ENCODE data around the gene RIPK3.
A peak's percentile ranks its signal among the peaks of the same experiment; 100 is the strongest.

The RIPK3 gene

DNA sequence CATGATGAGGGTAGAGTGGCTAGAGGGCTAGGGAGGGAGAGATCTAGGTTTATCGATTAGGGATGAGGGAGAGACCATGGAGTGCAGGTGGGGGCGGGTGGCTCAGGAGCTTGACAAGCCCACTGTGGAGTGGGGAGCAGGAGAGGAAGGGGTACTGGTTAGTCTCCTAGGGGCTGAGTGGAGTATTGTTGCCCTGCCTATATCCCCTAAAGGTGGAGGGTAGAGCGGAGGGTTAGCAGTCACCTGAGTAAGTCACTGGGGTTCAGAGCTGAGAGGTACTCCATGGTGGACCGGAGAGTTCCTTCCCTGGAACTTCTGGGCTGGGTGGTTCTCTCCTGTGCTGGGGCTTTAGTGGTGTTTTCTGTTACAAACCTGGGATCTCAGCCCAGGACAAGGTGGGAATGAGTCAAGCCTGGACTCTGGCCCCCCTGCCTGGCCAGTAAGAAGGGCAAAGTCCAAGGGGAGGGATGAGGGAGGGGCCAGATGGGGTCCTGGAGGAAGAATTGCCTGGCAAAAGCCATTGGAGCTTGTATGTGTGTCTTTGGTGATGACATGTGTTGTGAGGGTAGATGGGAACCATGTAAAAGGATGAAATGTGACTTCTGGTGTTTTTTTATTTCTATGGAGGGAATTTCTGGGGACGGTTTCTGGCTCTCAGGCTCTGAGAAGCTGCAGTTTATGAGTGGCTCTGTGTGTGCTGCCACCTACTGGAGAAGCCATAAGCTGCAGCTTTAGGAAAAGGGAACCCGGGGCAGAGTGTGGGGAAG lies 32.0 kb downstream of the RIPK3 start, which contains the start of gene CIDEB:
Gene CIDEB (minus strand): TSS at position 403 of the 767 bp plus-strand sequence. CDS start 119 bp downstream, at position 284.
- DNase-seq, result peak in 32 of 56 donors; percentile 2 to 79 (median 22)

DNA sequence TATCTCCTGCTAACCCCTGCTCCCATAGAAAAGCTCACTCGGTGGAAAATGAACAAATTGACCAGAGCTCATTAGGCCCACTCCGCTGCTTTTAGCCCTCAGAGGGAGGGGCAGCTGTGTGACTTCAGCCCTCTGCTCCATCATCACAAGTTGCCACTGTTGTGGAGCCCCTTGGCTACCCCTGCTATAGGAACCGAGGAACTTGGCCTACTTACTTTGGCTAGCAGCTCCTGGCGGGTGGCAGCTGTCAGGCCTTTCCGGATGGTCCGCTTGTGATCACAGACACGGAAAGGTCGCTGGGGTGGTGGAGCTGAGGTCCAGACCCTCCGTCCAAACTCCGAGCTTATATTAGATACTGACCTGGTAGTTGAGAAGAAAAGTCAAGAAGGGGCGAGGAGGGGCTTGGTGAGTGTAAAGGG lies 32.6 kb downstream of the RIPK3 start:
- no peak for DNase-seq

DNA sequence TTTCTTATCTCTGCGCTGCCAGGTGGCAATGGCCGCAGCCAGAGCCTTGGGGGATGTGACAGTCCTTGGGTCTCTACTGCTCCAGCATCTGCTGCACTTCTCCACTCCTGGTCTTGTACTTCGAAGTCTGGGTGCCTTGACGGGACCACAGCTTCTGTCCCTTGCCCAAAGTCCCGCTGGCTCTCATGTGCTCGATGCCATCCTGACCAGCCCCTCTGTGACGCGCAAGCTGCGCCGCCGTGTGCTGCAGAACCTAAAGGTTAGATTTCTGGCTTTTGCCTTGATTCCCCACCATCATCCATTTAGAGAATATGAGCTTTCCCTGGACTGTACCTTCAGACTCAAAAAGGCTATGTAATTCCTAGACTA lies 35.8 kb downstream of the RIPK3 start:
- no peak for DNase-seq

DNA sequence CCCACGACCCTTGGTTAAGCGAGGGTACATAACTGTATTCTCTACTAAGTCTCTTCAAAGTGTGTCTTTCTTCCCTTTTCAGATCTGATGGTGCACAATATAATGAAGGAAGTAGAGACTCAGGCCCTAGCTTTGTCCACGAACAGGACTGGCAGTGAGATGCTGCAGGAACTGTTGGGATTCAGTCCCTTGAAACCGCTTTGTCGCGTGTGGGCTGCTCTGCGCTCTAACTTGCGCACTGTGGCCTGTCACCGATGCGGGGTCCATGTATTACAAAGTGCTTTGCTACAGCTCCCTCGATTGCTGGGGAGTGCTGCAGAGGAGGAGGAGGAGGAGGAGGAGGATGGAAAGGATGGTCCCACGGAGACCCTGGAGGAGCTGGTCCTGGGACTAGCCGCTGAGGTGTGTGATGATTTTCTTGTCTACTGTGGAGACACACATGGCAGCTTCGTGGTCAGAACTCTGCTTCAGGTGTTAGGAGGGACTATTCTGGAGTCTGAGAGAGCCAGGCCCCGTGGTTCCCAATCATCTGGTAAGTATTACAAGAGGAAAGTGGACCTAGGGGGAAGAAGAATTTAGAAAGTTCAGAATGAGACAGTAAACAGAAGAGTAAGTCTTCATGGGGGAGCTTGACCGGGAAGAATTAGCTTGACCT lies 39.3 kb downstream of the RIPK3 start:
- DNase-seq, result no peak

DNA sequence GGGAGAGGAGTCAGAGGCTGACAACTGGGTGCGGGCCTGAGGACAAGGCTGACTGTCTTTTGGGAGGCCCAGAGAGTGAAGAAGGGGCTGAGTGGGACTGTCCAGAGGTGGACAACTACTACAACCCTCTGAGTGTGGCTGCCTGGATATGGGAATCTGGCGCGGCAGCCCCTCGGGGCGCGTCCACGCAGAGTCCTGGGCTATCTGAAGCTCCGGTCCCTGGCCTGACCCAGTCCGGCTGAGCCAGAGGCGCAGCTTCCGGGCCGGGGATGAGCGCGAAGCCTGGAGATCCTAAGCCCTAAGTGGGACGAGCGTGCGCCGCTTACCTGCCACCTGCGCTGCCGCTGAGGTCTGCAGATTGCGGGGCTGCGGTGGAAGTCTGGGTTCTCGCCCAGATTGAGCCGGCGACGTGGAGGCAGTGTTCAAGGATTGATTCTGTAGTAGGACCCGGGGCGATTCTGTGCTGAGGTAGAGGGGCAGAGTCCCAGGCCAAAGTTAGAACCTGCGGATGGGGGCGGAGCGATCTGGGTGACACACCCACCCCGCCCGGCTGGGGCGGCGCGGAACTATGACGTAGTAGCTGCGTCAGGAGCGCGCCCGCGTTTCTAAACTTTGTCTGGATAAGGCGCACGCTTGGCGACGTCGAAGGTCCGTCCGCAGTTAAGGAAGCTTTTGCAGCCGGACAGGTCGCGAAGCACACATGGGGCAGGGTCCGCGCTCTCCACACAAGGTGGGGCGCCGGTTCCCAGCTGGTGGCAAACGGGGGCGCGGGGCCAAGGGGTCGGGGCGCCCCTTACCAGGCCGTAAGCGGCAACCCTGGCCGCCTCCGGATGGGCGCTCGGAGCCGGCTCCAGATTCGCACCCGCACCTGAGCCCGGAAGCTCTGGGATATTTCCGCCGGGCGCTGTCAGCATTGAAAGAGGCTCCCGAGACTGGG lies 40.3 kb downstream of the RIPK3 start, which contains the start of the genes DHRS1 and NOP9:
Gene DHRS1 (minus strand): TSS at position 526 of the 937 bp plus-strand sequence. CDS start 674 bp downstream, outside the sequence.
Gene NOP9 (plus strand): TSS at position 596 of the 937 bp plus-strand sequence. CDS start 105 bp downstream, at position 701.
- peak in 55 of 56 donors; percentile 43 to 93 (median 80) for DNase-seq

DNA sequence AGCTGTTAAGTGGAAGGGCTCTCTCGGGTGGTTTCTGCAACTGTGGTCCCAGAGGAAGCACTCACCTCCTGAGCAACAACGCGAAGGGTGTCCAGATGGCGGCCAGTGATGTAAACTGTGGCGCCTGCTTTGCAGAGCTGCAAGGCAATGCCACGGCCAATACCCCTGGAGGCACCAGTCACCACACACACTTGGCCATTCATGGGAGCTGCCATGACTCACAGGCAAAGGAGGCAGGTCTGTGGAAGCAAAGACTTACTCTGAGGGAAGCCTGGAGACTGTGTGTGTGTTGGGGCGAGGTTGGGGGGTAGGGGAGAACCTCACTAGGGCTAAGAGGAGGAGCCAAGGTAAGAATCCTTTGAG lies 40.9 kb downstream of the RIPK3 start:
- DNase-seq, result peak in 1 of 56 donors; percentile 29

DNA sequence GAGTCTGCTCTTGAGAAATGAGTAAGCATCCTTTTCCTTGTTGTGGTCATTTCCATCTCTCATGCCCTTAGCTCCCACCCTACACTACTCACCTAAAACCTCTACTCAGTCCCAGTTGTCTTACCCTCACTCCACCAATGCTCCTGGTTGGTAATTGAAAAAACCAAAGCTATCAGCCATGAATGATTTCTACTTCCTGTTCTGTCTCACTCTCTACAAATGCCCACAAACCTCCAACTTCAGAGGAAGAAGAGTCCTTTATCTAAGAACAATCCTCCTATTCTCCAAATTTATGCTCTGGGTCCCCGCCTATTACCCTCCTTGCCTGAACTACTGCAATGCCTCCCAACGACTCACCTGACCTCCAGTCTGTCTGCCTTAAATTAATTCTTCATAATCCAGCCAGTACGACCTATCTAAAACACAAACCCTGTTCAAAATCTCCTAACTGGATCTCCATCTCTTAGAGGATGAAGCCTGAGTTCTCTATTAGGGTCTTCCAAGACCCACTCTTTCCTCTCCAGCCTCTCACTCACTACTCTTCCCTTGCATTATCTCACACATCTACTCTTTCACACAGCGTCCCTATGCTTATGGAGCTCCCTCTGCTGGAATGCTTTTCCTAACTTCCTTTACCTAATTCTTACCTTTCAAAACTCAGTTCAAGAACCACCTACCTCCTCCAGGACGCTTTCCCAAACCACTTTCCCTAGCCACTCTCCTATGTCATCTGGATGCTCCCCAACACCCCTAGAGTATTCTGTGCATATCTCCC lies 42.4 kb downstream of the RIPK3 start:
- DNase-seq, result no peak

DNA sequence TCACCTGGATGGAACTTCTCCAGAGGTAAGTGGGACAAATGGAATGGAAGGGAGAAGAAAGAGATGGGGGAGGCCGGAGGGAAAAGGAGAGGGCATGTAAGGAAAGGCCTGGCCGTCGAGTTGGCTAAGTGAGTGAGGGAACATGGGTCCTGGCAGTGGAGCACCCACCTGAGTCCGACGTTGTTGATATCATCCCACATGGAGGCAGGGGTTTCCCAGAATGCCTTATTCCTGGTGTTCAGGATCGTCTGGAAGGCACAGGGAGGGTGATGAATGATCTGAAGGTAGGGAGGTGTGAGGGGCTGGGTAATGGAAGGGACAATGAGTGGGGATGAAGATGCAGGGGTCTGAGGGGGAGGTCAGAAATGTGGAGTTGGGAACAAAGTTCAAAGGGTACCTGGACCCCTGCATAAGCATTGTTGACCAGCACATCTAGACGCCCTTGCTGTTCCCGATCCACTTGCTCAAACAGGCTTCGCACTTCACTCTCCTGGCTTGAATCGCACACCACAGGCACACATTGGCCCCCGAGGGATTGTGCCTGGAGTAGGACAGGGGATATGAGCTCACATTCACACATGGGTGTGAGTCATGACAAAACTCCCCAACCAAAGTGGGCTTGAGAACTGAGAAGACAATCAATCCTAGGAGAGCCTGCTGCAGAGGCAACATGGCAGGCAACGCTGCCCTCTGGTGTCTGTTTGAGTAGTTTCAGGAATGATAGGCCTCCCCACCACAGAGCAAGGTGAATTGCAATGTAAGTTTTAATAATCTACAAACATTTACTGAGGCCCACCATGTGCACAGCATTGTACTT lies 43.2 kb downstream of the RIPK3 start:
- DNase-seq, result peak in 41 of 56 donors; percentile 8 to 69 (median 36)

DNA sequence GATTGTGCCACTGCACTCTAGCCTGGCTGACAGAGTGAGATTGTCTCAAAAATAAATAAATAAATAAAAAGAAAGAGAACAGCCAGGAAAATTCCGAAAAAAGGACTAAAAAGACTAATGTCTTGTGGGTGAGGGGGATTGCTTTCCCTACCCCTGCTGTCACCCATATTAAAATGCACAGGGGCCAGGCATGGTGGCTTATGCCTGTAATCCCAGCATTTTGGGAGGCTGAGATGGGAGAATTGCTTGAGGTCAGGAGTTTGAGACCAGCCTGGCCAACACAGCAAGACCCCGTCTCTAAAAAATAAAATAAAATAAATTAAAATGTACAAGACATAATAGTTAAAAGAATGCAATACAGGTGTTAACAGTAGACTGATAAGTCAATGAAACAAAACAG lies 46.3 kb downstream of the RIPK3 start:
- DNase-seq, result no peak

DNA sequence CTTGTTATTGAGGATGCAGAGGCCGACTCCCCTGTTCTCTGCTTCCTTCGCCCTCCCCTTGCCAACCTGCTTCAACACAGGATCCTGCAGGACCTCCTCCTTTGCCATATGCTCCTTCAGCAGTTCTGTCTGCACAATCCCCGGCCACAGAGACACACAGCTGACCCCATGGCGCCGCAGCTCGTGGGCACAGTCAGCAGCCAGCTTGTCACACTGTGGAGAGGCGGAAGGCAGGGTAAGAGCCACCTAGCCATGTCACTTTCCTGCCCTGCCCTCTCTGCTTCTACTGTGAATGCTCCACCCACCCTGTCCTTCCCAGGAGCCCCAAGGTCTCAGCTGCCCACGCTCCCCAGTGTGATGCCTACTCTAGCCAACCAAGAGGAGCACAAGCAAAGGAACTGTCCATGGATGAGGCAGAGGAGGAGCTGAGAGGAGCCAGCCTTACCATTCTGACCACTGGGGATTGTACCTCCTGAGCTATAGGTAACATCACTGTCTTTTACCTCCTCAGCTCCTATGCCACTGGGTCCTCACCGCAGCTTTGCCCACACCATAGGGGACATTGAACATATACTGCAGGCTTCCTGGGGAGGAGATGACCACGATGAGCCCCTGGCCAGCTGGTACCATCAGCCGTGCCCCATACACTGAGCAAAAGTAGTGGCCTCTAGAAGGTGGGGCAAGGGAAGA lies 47.5 kb downstream of the RIPK3 start:
- no peak for DNase-seq

DNA sequence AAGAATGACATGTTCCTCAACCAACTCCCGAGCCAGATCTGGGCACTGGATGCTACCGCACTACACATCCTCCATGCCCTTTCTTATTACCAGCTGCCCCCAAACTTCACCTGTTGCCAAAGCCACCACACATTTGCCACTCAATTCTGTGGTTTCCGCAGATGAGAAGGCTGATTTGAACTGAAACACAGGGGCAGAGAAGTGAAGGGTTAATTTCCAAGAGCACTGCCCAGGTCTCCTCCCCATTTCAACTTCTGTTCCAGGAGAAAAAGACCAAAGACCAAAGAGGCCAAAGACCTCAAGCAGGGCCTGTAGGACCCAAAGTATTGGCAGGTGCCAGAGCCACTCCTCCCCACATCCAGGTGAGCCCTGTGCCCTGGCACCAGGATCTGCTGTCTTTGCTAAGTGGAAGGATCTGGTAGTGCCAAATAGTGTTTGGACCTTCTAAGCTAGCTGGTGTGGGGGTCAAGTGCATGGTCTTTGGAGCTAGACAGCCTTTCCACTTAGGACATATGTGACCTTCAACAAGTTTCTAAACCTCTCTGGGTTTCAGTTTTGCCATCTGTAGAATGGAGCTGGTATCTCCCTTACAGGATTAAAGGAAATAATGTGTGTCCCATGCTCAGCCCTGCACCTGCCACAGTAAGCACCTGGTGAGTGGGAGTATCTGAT lies 48.2 kb downstream of the RIPK3 start:
- DNase-seq, result no peak

DNA sequence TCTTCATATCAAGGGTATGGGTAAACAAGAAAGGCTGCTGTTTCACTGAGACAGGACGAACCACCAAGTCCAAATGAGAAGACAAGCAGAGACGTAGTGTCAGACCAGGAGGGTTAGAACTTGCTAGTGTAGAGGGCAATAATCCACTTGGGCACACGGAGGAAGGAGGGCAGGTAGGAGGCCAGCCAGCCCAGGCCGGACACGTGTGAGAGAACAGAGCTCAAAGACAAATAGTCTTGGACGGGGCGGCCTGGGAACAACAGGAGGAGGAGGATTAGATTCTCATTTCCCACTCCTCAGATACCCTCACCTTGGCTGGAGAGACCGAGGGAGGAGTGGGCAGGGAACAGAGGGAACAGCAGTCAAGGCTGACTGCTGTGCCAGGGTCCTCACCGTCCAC lies 49.0 kb downstream of the RIPK3 start:
- no peak for DNase-seq

DNA sequence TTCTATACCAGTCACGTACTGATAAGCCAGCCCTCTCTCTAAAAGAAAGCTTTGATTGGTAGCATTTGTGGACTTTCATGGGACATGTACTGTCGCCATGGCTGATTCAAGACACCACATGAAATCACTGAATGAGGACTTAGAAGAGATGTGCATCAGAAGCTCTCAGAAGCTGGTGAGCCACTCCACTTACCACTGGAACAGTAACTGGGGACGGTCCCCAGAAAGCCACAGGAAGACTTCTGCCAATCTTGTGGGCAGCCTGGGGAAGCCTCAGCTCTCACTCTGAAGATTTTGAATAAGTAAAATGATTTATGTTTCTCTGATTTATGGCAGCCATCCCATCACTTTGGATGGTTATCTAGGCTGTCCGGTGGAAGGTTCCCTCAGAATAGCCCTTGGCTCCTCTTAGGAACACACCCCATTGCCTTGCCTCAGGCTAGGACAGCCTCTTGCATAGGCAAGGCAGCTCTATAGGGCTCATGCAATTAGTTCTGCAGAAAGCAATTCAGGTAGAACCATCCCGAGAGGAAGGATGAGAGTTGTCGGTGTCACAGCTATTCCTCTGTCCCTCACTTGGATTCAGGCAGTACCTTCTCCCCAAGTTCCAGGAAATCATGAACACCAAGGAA lies 50.0 kb downstream of the RIPK3 start:
- no peak for DNase-seq

DNA sequence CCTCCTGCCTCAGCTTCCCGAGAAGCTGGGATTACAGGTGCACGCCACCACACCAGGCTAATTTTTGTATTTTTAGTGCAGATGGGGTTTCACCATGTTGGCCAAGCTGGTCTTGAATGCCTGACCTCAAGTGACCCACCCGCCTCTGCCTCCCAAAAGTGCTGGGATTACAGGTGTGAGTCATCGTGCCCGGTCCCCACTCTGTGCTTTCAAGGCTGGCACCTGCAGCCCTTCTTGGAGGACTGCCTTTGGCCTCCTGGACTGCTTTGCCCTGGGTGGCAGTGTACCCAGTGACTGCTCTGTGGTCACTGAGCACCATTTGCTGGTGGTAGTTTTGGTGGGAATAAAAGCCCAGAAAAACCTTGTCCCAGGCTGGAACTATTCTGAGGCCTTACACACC lies 52.8 kb downstream of the RIPK3 start:
- no peak for DNase-seq
